ELF-1 (cell line): ENCODE measurements around the gene BTBD19.
"Not testable (repeated sequence)": the region's sequence is repeated elsewhere in the genome, so short reads cannot be mapped to it uniquely, and the experiment has no call there.

ENCODE experiments used
- DNase-seq: peaks from one replicate; pipeline ENCODE4 v3.0.0-alpha.2; 2016; ENCODE audit warnings: low read depth, low spot score

The BTBD19 gene, protein sequence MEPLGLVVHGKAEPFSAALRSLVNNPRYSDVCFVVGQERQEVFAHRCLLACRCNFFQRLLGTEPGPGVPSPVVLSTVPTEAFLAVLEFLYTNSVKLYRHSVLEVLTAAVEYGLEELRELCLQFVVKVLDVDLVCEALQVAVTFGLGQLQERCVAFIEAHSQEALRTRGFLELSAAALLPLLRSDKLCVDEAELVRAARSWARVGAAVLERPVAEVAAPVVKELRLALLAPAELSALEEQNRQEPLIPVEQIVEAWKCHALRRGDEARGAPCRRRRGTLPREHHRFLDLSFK

DNA sequence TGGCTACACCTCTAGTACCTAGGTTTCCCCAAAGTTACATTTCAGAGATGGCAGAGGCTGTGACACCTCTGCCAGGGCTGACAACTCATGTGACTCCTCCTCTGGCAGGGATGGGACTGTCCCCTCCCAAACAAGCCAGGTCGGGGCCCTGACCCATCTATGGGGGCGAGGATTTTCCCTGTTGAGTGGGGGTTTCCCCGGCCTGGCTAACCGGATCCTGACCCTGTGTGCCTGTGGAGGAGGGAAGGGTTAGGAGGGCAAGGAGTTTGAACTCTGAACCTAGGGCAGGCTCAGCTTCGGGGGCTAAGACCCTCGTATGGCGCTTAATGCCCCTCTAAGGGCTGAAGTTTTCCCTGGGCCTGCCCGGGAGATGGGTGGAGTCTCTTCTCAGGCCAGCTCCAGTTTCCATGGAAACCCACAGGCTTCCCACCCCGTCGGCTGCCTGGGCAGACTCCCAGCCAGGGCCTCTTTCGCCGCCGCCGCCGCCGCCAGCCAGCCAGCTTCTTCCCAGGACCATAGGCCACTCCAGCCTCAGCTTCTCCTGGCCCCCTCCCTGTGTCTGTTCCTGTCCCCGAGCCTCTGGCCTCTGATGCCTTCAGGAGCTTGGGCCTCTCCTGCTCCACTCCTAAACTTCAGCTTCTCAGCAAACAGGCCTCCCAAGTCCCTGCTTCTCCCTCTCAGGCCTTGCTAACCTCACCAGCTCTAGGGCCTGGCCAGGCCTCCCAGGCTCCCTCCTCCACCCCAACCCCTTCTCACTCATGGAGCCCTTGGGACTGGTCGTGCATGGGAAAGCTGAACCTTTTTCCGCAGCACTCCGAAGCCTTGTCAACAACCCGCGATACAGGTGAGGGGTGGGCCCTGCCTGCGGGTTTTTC lies at the start of gene BTBD19:
BTBD19 (plus strand) TSS at position 461 of the 875 bp plus-strand sequence; CDS start at position 759, 298 bp downstream.
- DNase-seq: peak; percentile 91

DNA sequence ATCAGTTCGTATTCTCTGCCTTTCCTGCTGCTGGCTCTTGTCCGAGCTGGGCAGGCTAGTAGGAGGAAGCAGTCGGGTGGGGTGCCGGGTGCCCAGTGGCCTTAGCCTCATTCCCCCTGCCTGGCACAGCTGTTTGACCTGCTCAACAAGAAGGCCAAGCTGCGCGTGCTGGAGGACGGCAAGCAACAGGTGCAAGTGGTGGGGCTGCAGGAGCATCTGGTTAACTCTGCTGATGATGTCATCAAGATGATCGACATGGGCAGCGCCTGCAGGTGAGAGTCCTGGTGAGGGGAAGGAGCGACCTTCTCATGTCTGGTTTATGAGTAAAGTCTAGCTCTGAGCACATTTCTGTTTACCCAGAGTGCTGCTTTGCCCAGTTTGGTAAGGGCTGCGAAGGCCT lies 49.2 kb upstream of the BTBD19 start:
- no peak for DNase-seq

DNA sequence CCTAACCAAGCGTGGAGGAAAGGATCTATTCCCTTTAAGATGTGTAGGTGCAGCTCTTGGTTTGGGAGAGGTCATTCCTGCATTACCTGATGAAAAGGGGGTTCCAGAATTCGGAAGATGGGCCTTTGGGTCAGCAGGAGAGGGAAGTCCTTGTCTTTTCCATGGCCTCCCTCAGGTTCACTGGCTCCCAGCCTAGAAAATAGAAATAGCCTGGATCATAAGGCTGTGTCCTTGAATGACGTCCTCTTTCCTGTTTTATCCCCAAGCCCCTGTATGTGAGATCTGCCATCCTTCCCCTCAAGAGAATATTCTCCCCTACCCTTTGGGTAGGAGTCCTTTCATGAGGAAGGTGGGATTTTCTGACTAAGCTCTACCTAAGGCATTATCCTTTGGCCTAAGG lies 47.4 kb upstream of the BTBD19 start:
- no peak for DNase-seq

DNA sequence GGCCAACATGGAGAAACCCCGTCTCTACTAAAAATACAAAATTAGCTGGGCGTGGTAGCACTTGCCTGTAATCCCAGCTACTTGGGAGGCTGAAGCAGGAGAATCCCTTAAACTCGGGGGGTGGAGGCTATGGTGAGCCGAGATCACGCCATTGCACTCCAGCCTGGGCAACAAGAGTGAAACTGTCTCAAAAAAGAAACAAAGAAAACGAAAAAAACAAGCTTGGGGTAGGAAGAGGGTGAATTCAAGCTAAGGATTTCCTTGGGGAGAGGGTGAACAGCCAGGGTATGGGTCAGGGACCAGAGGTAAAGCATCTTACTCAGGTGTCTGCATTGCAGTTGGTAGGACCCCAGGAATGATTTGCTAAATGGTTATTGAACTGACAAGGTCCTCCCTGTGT lies 41.9 kb upstream of the BTBD19 start:
- DNase-seq: not testable (repeated sequence)

DNA sequence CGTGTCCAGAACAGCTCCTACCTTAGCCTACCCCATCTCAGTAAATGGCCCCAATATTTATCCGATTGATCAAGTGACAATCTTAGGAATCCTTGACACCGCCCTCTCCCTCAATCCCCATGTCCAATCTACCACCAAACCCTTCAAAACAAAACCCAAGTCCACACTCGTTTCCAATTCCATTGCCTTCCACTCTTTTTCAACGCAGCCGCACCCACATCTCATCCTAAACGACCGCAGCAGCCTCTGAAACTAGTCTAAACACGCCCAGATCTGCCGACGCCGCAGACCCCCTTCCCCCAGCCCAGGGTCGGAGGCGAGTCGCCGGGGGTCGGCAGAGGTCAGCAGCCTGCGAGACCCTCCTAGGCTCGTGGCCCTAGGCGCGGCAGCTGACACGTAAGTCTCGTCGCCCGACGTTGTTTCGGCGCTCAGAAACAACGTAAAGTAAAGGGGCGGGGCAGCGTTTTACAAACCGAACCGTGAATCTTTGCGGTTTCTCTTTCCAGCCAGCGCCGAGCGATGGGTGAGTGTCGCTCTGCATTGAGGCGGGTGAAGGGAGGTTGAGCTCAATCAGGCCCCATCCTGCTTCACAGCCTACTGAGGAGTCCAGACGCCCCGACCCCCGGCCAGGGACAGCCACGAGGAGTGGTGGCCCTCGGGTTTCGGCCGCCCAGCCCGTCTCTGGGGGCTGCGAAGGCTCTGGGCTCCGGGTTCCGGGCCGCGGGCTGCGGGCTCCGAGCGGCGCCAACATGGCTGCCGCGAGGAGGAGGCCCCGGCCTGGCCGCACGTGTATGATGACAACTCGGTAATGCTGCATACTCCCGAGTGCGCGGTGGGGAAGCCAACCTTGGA lies 33.0 kb upstream of the BTBD19 start, which contains the start of gene RPS8:
RPS8 (plus strand) TSS at position 463 of the 852 bp plus-strand sequence; CDS start at position 520, 57 bp downstream.
- DNase-seq: peak; percentile 97

DNA sequence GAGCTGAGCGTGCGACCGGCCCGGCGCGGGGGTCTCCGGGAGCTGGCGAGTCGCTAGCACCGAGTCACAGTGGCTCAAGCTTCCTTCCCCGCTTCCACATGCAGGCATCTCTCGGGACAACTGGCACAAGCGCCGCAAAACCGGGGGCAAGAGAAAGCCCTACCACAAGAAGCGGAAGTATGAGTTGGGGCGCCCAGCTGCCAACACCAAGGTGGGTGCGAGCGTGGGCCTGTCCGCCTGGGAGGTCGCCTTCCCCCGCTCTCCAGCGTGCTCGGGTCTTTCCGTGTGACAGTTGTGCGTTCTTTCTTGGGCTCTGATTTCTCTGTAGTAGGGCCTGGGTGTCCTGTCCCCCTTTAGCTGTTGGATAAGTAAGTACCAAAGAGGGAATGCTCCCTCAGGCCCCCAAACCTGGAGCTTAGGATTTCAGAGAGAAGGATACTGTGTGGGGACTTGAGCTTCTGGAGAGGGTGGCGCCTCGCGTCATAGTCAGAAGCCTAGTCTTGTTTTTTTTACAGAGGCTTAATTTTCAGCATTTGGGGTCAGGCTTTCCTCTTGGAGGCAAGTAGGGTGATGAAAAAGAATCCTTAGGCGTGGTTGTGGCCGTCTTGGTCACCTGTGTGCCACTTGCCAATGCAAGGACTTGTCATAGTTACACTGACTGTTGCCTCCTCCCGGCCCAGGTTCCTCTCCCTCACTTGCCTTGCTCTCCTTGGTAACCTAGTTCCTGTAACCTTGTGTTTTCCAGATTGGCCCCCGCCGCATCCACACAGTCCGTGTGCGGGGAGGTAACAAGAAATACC lies 32.2 kb upstream of the BTBD19 start:
- peak; percentile 34 for DNase-seq

DNA sequence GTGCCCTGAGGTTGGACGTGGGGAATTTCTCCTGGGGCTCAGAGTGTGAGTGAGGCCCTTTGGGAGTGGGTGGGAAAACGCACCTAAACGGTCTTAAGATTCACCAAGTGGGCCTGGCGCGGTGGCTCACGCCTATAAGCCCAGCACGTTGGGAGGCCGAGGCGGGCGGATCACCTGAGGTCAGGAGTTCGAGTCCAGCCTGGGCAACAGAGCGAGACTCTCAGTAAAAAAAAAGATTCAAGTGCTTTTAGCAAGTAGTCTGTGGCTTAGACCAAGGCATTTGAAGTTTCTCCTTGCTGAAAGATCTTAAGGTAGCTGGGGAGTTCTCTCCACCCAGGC lies 31.6 kb upstream of the BTBD19 start:
- no peak for DNase-seq

DNA sequence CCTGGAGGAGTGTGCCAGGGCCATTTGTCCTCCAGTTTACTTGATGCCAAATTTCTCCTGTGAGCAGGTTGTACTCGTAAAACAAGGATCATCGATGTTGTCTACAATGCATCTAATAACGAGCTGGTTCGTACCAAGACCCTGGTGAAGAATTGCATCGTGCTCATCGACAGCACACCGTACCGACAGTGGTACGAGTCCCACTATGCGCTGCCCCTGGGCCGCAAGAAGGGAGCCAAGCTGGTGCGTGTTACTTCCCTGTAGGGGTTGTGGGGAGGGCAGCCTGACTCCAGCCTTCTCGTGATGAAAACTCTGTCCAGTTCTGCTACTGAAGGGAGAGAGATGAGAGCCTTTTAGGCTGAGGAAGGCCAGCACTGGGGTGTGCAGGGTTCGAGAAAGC lies 30.8 kb upstream of the BTBD19 start:
- no peak for DNase-seq

DNA sequence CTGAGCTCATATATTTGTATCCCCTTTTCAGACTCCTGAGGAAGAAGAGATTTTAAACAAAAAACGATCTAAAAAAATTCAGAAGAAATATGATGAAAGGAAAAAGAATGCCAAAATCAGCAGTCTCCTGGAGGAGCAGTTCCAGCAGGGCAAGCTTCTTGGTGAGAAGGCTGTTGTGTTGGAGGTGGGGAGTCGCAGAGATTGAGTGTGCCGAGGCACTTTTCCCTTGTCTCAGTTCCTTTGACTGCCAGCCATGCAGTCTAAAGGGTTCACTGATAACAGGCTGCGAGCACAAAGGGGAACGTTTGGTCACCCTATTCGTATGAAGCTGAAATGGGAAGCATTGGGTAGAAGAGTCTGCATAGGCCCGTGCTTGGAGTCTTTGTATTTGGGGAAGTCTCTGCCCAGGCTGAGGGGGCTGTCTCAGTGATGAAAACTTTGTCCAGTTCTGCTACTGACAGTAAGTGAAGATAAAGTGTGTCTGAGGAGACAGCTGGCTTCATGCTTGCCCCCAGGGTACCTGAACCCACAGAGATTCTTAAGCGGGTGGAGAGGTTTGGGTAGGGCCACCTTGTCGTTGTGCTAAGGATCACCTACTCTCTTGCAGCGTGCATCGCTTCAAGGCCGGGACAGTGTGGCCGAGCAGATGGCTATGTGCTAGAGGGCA lies 30.2 kb upstream of the BTBD19 start:
- DNase-seq: no peak

DNA sequence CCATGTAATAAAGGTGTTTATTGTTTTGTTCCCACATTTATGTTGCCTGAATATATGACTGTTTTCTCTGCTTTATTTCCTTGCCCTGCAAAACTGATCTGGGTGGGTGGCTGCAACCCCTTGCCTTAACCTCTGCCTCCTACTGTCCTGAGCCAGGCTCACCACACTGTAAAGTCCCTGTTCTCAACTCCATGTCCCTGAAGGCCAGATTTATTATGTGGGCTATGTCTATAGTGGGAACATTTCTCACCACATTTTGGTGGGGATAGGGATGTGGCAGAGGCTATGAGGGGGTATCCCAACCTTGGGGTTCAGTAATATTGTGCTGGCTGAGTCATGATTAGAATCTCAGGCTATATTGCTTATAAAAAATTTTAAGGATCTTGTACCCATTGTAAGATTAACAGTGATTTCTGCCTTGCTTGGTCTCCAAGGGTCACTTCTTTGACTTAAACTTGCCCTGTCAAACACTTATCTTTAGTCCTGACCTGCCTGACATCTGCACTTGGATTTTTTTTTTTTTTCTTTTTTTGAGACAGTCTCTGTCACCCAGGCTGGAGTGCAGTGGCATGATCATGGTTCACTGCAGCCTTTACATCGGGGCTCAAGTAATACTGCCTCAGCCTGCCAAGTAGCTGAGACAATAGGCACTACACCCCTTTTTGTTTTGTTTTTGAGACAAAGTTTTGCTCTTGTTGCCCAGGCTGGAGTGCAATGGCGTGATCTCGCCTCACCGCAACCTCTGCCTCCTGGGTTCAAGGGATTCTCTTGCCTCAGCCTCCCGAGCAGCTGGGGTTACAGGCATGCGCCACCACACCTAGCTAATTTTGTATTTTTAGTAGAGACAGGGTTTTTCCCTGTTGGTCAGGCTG lies 29.4 kb upstream of the BTBD19 start:
- no peak for DNase-seq

DNA sequence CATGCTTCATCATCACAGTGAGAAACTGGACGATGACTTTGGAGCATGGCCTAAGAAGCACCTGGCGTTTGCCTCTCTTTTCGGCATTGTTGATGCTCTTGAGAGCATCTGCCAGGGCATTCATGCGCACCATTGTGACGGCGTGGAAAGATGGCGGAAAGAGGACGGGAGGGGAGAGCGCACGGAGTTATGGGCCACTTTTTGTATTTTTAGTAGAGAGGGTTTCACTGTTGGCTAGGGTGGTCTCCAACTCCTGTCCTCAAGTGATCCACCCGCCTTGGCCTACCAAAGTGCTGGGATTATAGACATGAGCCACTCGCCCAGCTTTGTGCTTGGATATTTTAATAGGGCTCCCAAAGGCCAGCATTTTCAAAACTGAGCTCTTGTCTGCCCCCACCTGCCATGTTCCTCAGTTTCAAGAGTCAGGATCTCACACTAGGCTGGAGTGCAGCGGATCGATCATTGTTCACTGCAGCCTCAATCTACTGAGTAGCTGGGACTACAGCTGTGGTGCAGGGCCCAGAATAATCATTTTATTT lies 27.7 kb upstream of the BTBD19 start:
- DNase-seq: no peak

DNA sequence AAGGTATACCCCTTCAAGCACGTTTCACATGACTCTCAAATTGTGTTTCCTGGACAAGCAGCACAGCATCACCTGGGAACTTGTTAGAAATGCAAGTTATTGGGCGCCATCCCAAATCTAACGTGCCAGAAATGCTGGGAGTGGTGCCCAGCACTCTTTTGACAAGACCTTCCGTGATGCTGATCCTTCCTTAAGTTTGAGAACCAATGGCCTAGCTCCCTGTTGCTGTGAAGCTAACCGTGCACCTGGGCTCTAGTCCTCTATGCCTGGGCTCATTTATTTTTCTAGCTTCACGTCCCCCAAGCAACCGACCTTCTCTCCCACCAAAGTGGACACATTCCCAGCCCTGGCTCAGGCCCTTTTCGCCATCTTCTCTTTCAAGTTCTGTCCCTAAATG lies 24.6 kb upstream of the BTBD19 start:
- no peak for DNase-seq

DNA sequence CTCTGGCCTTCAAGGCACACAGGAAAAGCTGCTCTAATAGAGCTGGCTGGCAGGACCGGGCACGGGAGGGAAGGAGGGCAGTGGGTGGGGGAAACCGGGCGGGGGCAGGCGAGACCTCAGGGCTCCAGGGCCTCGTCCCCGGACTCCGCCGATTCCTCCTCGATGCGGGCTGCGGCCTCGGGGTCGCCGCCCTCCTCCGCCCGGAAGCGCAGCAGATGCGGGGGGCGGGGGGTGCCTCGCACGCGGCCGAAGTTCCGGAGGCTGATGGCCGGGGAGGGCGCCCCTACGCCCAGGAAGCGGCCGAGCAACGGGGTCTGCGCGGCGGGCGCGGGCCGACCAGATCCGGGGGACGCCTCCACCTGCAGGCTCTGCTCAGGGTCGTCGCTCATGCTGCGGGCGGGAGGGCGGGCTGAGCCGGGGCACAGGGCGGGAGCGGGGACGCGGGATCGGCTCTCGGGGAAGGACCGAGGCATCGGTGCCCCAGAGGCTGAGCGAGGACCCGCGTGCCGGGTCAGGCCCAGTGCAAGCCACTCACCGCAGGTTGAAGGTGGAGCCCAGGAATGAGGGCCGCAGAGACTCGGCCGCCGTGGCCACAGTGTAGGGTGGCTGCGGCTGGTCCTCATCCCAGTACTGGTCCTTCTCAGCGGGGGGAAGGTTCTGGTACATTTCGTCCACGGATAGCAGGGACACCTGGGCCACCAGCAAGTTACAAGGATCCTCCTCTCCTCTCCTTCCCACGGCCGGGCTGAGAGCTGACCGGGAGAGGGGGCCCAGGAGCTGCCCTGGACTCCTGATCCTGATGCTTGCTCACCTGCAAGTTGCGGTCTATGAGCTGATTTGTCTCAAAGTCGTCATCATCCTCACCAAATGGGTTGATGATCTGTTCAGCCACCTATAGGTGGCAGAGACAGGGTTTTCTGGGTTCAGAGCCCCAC lies 24.0 kb upstream of the BTBD19 start:
- peak; percentile 47 for DNase-seq

DNA sequence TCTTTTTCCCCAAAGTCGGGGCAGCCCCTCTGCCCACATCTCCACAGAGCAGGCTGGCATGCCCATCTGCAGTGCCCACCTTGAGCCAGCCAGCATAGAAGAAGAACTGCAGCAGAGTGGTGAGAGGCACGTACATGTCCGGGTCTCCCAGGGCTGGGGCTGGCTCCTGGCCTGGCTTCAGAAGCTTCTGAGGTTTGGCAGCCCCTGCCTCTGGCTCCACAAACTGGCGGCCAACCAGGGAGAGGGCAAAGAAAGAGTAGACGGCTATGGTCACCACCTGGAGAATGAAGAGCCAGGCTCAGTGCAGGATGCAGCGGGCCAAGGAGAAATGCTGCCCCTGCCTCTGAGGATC lies 23.3 kb upstream of the BTBD19 start:
- no peak for DNase-seq

DNA sequence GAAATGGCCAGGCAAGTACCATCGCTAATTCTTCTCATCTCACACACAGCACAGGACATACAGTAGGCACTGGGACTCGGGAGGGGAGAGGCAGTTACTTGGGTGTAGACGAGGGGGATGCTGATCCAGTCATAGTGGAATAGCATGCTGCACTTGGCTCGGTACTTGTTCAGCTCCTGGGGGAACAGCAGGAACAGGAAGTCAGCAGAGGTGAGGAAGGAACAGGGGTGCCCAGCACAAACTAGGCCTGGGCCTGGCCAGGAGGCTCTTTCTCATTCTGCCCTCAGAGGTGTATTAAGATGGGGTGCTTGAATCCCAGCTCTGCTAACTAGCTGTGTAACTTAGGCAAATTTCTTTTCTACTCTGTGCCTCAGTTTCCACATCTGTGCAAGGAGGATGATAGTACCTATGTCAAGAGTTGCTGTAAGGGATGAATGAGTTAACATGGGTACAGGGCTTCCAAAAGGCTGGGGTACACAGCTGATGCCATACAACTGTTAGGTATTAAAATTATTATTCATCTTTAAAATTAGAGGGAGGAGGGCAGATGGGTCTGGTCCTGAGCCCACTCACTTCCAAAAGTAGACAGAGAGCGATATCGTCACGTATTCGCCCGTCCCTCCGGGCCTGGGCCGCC lies 22.7 kb upstream of the BTBD19 start:
- no peak for DNase-seq

DNA sequence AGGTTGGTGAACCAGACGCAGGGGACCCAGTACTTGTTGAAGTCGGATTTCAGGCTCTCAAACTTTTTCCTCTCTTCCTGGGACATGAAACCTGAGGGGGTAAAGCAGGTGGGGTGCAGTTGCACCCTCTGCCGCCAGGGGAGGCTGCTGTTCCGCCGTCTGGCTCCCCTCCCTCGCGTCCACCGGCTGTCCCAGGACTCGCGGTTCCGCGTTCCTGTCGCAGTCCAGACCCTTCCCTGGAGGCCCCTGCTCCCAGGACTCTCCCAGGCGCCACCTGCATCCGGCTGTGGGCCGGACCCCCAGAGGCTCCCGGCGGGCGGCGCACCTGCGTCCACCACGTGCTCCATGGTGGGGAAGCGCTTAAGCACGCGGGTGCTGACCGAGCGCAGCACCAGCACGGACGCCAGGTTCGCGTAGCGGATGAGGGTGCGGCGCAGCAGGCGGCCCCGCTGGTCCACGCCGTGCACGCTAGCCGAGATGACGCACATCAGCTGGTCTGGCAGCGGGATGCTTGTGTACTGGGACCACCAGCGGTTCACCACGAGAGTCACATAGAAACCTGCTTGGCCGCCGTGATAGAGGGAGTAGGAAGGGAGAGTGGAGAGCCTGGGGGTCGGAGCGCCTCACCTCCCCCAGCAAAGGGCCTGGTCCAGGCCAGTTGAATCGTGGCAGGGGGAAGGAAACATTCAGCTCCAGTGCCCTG lies 22.0 kb upstream of the BTBD19 start:
- peak; percentile 96 for DNase-seq

DNA sequence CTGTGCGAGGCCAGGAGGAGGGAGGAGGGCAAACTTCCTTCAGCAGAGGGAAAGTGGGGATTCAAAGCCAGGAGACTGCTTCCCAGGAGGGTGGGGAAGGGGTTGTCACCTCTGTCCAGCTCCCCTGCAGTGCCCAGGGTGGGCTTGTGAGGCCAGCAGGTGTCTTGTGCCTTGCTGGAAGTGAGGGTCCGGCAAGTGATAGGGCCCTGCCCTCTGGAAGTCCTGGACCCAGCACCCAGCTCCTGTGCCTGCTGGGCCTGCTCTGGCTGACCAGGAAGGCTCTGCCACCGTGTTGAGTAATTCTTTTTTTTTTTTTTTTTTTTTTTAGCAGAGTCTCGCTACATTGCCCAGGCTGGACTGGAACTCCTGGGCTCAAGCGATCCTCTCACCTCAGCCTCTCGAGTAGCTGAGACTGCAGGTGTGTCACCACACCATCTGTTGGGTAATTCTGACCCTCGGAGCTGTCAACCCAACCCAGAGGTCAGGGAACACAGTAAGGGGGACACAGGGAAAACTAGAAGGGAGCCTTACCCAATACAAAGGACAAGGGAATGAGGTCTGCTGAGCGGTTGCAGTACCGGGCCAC lies 21.4 kb upstream of the BTBD19 start:
- no peak for DNase-seq
